ENCODE measurements around the gene SPATA33. TPM values are rescaled to one million over a fixed set of nuclear protein-coding genes. Genes with fewer than 3 reads are reported as not detected.

SPATA33 gene
- total and polyA plus RNA-seq, 10 of the 15 experiments (the other 5 are each of a cell fraction or from before 2014, with no cell fraction given): 1.1 to 15.8 (median 7.6) TPM

DNA sequence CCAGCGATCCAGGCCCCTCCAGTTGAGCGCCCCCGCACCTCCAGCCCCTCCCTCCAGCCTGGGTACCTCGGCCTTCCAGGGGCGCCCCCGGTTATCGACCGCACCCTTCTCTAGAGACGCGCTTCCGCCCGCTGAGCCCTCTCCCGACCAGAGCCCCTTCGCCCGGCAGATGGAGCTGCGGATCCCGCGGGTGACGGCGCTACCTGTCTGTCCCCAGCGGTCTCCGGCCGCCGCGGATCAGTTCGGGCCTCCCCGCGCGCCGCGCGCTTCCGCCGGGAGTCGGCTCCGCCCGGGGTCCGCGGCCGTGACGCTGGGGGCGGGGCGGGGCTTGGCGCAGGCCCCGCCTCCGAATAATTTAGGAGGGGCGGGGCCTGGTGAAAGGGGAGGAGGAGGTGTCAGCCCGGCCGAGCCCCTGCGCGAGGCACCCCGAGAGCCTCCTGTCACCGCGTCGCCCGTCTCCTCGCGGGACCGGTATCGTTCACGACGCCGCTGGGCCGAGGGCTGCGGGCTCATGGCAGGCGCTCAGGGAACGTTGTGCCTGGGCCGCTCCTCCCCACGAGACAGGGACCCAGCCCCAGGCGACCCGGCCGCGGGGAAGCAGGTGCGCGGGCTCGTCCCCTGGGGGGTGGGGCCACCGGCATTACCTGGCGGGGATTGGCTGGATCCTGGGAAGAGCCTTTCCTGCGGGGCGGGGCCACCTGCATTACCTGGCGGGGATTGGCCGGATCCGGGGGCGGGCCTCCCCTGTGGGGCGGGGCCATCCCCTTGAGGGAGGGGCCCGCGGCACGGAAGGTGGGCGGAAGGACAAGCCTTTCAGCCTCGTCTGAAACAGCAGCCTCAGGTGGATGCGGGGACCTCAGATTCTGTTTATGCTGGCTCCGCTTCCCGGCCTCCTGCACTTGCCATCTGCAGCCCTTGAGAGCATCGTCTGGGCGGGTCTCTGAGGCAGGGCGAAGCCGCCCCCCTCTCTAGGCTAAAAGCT lies 44.1 kb downstream of the SPATA33 start, which contains the start of gene SPATA2L (continued):
- TF ChIP-seq CHD1 (IDR thresholded peaks at IDR 0.05; ENCODE audit: low read depth, low read length) (no peak), SIN3A (IDR thresholded peaks at IDR 0.05; ENCODE audit: low read depth, low read length) (peak; percentile 84), RUNX3 (IDR thresholded peaks at IDR 0.05; ENCODE audit: low read length) (peak; percentile 49), NRF1 (conservative IDR thresholded peaks at IDR 0.05; ENCODE audit: low read depth, low read length) (0 out of 2 replicates have a peak, but pooled peaks have one; percentile 28), HDAC6 (IDR thresholded peaks at IDR 0.05; ENCODE audit: unreplicated experiment) (no peak), TBL1XR1 (IDR thresholded peaks at IDR 0.05; ENCODE audit: low read depth, low read length) (no peak), SMAD1 (IDR thresholded peaks at IDR 0.05; ENCODE audit: low read depth, partially characterized antibody) (no peak), GABPA (IDR thresholded peaks at IDR 0.05; ENCODE audit: low read depth) (no peak), RELA (IDR thresholded peaks at IDR 0.05; ENCODE audit: borderline replicate concordance, partially characterized antibody) (no peak), NFYA (IDR thresholded peaks at IDR 0.05; ENCODE audit: borderline replicate concordance, low read depth, low read length) (no peak)
- TF ChIP-seq, protein P1, sequence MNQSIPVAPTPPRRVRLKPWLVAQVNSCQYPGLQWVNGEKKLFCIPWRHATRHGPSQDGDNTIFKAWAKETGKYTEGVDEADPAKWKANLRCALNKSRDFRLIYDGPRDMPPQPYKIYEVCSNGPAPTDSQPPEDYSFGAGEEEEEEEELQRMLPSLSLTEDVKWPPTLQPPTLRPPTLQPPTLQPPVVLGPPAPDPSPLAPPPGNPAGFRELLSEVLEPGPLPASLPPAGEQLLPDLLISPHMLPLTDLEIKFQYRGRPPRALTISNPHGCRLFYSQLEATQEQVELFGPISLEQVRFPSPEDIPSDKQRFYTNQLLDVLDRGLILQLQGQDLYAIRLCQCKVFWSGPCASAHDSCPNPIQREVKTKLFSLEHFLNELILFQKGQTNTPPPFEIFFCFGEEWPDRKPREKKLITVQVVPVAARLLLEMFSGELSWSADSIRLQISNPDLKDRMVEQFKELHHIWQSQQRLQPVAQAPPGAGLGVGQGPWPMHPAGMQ (IDR thresholded peaks at IDR 0.05; ENCODE audit: borderline replicate concordance): no peak
- TF ChIP-seq, protein P2, sequence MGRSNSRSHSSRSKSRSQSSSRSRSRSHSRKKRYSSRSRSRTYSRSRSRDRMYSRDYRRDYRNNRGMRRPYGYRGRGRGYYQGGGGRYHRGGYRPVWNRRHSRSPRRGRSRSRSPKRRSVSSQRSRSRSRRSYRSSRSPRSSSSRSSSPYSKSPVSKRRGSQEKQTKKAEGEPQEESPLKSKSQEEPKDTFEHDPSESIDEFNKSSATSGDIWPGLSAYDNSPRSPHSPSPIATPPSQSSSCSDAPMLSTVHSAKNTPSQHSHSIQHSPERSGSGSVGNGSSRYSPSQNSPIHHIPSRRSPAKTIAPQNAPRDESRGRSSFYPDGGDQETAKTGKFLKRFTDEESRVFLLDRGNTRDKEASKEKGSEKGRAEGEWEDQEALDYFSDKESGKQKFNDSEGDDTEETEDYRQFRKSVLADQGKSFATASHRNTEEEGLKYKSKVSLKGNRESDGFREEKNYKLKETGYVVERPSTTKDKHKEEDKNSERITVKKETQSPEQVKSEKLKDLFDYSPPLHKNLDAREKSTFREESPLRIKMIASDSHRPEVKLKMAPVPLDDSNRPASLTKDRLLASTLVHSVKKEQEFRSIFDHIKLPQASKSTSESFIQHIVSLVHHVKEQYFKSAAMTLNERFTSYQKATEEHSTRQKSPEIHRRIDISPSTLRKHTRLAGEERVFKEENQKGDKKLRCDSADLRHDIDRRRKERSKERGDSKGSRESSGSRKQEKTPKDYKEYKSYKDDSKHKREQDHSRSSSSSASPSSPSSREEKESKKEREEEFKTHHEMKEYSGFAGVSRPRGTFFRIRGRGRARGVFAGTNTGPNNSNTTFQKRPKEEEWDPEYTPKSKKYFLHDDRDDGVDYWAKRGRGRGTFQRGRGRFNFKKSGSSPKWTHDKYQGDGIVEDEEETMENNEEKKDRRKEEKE (IDR thresholded peaks at IDR 0.05): no peak
- TF ChIP-seq, protein P3, sequence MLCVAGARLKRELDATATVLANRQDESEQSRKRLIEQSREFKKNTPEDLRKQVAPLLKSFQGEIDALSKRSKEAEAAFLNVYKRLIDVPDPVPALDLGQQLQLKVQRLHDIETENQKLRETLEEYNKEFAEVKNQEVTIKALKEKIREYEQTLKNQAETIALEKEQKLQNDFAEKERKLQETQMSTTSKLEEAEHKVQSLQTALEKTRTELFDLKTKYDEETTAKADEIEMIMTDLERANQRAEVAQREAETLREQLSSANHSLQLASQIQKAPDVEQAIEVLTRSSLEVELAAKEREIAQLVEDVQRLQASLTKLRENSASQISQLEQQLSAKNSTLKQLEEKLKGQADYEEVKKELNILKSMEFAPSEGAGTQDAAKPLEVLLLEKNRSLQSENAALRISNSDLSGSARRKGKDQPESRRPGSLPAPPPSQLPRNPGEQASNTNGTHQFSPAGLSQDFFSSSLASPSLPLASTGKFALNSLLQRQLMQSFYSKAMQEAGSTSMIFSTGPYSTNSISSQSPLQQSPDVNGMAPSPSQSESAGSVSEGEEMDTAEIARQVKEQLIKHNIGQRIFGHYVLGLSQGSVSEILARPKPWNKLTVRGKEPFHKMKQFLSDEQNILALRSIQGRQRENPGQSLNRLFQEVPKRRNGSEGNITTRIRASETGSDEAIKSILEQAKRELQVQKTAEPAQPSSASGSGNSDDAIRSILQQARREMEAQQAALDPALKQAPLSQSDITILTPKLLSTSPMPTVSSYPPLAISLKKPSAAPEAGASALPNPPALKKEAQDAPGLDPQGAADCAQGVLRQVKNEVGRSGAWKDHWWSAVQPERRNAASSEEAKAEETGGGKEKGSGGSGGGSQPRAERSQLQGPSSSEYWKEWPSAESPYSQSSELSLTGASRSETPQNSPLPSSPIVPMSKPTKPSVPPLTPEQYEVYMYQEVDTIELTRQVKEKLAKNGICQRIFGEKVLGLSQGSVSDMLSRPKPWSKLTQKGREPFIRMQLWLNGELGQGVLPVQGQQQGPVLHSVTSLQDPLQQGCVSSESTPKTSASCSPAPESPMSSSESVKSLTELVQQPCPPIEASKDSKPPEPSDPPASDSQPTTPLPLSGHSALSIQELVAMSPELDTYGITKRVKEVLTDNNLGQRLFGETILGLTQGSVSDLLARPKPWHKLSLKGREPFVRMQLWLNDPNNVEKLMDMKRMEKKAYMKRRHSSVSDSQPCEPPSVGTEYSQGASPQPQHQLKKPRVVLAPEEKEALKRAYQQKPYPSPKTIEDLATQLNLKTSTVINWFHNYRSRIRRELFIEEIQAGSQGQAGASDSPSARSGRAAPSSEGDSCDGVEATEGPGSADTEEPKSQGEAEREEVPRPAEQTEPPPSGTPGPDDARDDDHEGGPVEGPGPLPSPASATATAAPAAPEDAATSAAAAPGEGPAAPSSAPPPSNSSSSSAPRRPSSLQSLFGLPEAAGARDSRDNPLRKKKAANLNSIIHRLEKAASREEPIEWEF (IDR thresholded peaks at IDR 0.05; ENCODE audit: insufficient replicate concordance, low read depth, low read length): no peak
- TF ChIP-seq, protein P4, sequence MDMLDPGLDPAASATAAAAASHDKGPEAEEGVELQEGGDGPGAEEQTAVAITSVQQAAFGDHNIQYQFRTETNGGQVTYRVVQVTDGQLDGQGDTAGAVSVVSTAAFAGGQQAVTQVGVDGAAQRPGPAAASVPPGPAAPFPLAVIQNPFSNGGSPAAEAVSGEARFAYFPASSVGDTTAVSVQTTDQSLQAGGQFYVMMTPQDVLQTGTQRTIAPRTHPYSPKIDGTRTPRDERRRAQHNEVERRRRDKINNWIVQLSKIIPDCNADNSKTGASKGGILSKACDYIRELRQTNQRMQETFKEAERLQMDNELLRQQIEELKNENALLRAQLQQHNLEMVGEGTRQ (IDR thresholded peaks at IDR 0.05; ENCODE audit: borderline replicate concordance, low read depth, low read length): no peak
- TF ChIP-seq, protein P5, sequence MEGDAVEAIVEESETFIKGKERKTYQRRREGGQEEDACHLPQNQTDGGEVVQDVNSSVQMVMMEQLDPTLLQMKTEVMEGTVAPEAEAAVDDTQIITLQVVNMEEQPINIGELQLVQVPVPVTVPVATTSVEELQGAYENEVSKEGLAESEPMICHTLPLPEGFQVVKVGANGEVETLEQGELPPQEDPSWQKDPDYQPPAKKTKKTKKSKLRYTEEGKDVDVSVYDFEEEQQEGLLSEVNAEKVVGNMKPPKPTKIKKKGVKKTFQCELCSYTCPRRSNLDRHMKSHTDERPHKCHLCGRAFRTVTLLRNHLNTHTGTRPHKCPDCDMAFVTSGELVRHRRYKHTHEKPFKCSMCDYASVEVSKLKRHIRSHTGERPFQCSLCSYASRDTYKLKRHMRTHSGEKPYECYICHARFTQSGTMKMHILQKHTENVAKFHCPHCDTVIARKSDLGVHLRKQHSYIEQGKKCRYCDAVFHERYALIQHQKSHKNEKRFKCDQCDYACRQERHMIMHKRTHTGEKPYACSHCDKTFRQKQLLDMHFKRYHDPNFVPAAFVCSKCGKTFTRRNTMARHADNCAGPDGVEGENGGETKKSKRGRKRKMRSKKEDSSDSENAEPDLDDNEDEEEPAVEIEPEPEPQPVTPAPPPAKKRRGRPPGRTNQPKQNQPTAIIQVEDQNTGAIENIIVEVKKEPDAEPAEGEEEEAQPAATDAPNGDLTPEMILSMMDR (IDR thresholded peaks at IDR 0.05 in 2 of 3, conservative IDR thresholded peaks at IDR 0.05 in 1 of 3; ENCODE audit: control insufficient read depth in 2 of 3, extremely low read depth in 1 of 3, insufficient read depth in 1 of 3, low read depth in 3 of 3, low read length in 3 of 3): peak; percentile 17 to 42 (median 38); a peak in 3 of 6 replicates

Measured in GM12878 (cell line).